ENCODE results near the gene CLMN. TPM values are rescaled to one million over a fixed set of nuclear protein-coding genes. Genes with fewer than 3 reads are reported as not detected.

CLMN gene
- total RNA-seq, 2 experiments from 2014 or later, result 0.27 to 0.67 TPM

DNA sequence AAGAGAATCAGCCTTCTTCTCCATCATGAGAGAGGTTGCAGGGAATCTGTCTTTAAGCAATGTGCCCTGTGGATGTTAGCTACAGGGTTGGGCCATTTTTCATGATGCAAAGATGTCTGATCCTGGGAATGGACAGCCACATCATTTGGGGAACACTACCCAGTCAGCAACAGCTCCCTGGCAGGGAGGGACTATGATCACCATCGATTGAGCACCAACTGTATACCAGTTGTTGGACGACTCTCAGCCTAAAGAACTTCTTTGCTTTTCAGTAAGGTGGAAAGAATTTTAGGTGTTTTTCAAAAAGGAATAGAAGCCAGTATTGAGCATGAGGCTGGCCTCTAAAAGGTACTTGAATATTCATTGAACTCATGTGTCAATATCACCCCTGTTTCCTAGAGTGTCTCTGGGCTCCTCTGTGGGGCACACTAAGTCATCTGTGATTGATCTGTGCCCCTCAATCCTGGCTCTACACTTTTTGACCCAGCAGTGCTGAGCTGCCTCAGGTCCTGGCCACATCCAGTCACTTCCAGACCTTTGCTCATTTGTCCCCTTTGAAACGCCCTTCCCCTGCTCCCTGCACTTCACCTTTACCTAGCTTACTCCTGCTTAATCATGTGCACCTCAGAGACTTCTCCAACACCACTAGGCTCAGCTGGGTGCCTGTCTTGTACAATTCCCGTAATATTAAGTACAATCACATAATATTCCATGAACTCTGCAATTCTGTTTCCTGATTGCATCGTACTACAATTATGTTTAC lies 2.2 kb upstream of the CLMN start:
- ChIA-PET CTCF (no interaction called here), POLR2A (no interaction called here)
- Histone ChIP-seq H3K27me3 (ENCODE audit: control insufficient read depth in 1 of 2, insufficient read depth in 2 of 2, low read length in 2 of 2) (peaks cover 8 to 10% of the 10 kb centered on the region in 2 experiments), H3K4me1 (ENCODE audit: insufficient read depth, low read length) (peaks cover 19% of the 10 kb centered on the region), H3K36me3 (ENCODE audit: insufficient read depth, low read length) (no peaks in the 10 kb centered on the region), H3K27ac (ENCODE audit: low read depth in 1 of 2, low read length in 2 of 2) (no peak overlapping the region), H3K9me3 (ENCODE audit: control insufficient read depth in 1 of 2, insufficient read depth in 1 of 2, low read length in 2 of 2) (no peaks in the 10 kb centered on the region), H3K4me3 (ENCODE audit: low read length) (no peak overlapping the region)
- no peak overlapping the region for H3K27ac Mint-ChIP-seq
- DNase-seq (no peak), ATAC-seq (ENCODE audit: poor library complexity) (no peak)
- TF ChIP-seq, protein P1, sequence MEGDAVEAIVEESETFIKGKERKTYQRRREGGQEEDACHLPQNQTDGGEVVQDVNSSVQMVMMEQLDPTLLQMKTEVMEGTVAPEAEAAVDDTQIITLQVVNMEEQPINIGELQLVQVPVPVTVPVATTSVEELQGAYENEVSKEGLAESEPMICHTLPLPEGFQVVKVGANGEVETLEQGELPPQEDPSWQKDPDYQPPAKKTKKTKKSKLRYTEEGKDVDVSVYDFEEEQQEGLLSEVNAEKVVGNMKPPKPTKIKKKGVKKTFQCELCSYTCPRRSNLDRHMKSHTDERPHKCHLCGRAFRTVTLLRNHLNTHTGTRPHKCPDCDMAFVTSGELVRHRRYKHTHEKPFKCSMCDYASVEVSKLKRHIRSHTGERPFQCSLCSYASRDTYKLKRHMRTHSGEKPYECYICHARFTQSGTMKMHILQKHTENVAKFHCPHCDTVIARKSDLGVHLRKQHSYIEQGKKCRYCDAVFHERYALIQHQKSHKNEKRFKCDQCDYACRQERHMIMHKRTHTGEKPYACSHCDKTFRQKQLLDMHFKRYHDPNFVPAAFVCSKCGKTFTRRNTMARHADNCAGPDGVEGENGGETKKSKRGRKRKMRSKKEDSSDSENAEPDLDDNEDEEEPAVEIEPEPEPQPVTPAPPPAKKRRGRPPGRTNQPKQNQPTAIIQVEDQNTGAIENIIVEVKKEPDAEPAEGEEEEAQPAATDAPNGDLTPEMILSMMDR (IDR thresholded peaks at IDR 0.05), result no peak
- no peaks in the 10 kb centered on the region for H3K36me3 Mint-ChIP-seq (ENCODE audit: low read depth)
- peaks cover 15% of the 10 kb centered on the region for H3K4me1 Mint-ChIP-seq (ENCODE audit: low read depth)
- H3K9me3 Mint-ChIP-seq, result no peaks in the 10 kb centered on the region
- peaks cover 30% of the 10 kb centered on the region for H3K27me3 Mint-ChIP-seq
- intact Hi-C loops (cut with DNase I, micrococcal nuclease), result no loop called here
- H3K4me3 Mint-ChIP-seq, result peak overlapping the region; percentile 76

GRCh38 chr14:95320955-95321600 lies 1.4 kb upstream of the CLMN start:
- H3K4me3 ChIP-seq (ENCODE audit: low read length), result no peak overlapping the region
- Mint-ChIP-seq H3K27ac (no peak overlapping the region), H3K4me1 (ENCODE audit: low read depth) (peaks cover 15% of the 10 kb centered on the region), H3K27me3 (peaks cover 38% of the 10 kb centered on the region), H3K9me3 (no peaks in the 10 kb centered on the region), H3K4me3 (peak overlapping the region; percentile 76), H3K36me3 (ENCODE audit: low read depth) (no peaks in the 10 kb centered on the region)
- no peaks in the 10 kb centered on the region for H3K36me3 ChIP-seq (ENCODE audit: insufficient read depth, low read length)
- intact Hi-C loops (cut with DNase I, micrococcal nuclease), result no loop called here
- no peaks in the 10 kb centered on the region for H3K9me3 ChIP-seq (ENCODE audit: control insufficient read depth in 1 of 2, insufficient read depth in 1 of 2, low read length in 2 of 2)
- no peak for ATAC-seq (ENCODE audit: poor library complexity)
- POLR2A ChIA-PET, result no interaction called here
- CTCF ChIA-PET, result no interaction called here
- TF ChIP-seq, protein P1 (IDR thresholded peaks at IDR 0.05), result no peak
- H3K27me3 ChIP-seq (ENCODE audit: control insufficient read depth in 1 of 2, insufficient read depth in 2 of 2, low read length in 2 of 2), result peaks cover 8 to 15% of the 10 kb centered on the region in 2 experiments
- H3K27ac ChIP-seq (ENCODE audit: low read depth in 1 of 2, low read length in 2 of 2), result no peak overlapping the region
- DNase-seq, result no peak
- H3K4me1 ChIP-seq (ENCODE audit: insufficient read depth, low read length), result peaks cover 19% of the 10 kb centered on the region

GRCh38 chr14:95320078-95320895 lies 579 bp upstream of the CLMN start:
- Mint-ChIP-seq H3K4me1 (ENCODE audit: low read depth) (peaks cover 15% of the 10 kb centered on the region), H3K27ac (no peak overlapping the region), H3K9me3 (no peaks in the 10 kb centered on the region), H3K27me3 (peaks cover 38% of the 10 kb centered on the region), H3K36me3 (ENCODE audit: low read depth) (no peaks in the 10 kb centered on the region), H3K4me3 (peak overlapping the region; percentile 76)
- Histone ChIP-seq H3K36me3 (ENCODE audit: insufficient read depth, low read length) (no peaks in the 10 kb centered on the region), H3K4me1 (ENCODE audit: insufficient read depth, low read length) (peaks cover 19% of the 10 kb centered on the region), H3K27me3 (ENCODE audit: control insufficient read depth in 1 of 2, insufficient read depth in 2 of 2, low read length in 2 of 2) (peaks cover 8 to 15% of the 10 kb centered on the region in 2 experiments), H3K9me3 (ENCODE audit: control insufficient read depth in 1 of 2, insufficient read depth in 1 of 2, low read length in 2 of 2) (no peaks in the 10 kb centered on the region), H3K27ac (ENCODE audit: low read depth in 1 of 2, low read length in 2 of 2) (no peak overlapping the region), H3K4me3 (ENCODE audit: low read length) (peak overlapping the region; percentile 37)
- intact Hi-C loops (cut with DNase I, micrococcal nuclease), result no loop called here
- ChIA-PET CTCF (no interaction called here), POLR2A (no interaction called here)
- TF ChIP-seq, protein P1 (IDR thresholded peaks at IDR 0.05), result no peak
- no peak for DNase-seq
- ATAC-seq (ENCODE audit: poor library complexity), result no peak
